Stimulated activated CD4-positive, alpha-beta T cell treated with anti-CD3 and anti-CD28 coated beads, Interleukin-1b, Interleukin-23, amount 100 ng/mL, for 24 hours (primary cell): Measurements from ENCODE around the gene VAV1.
"Not testable (repeated sequence)": the region's sequence is repeated elsewhere in the genome, so short reads cannot be mapped to it uniquely, and the experiment has no call there.

Source experiments
- DNase-seq, 4 experiments: peaks; one replicate each; pipeline ENCODE4 v3.0.0-alpha.2; 2020; ENCODE audit warnings: low read depth in 4 of 4, low spot score in 1 of 4

The VAV1 gene

DNA sequence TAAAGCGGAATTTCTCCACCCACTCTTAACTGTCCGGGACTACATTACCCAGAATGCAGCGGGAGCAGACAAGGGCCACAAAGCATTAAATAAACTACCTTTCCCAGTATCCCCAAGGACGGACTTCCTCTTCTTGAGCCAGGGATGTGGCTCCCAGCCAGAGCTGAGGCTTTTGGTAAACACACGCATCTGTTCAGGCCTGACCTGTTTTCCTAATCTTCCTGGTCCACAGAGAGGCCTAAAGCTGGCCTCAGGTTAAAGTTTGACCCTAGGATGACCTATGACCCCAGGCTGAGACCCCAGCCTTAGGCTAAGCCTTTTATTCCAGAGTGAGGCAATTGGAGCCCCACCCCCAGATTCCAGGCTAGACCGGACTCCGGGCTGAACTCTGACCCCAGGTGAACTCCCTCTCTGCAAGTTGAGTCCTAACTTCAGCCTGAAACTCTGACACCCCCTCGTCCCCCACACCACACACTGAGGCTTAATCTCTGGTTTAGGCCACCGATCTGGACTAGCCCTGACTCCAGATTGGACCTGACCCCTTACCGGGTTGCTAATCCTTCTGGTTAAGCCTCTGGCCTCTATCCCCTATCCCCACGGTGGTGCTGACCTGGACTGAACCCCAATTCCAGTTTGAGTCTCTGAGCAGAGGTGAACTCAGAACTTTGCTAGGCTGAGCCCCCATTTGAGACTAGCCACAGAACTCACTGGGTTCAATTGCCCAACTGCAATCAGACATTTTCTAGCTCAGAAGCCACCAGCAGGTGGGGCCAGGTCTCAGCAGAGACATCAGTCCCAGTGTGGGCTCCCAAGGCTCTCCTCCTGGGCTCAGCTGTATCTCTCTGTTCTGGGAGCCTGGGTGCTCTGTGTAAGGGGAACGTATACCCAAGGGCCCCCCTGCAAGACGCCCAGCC, 34.4 kb upstream of the VAV1 start:
- peak; percentile 43 to 73 (median 55) for DNase-seq

DNA sequence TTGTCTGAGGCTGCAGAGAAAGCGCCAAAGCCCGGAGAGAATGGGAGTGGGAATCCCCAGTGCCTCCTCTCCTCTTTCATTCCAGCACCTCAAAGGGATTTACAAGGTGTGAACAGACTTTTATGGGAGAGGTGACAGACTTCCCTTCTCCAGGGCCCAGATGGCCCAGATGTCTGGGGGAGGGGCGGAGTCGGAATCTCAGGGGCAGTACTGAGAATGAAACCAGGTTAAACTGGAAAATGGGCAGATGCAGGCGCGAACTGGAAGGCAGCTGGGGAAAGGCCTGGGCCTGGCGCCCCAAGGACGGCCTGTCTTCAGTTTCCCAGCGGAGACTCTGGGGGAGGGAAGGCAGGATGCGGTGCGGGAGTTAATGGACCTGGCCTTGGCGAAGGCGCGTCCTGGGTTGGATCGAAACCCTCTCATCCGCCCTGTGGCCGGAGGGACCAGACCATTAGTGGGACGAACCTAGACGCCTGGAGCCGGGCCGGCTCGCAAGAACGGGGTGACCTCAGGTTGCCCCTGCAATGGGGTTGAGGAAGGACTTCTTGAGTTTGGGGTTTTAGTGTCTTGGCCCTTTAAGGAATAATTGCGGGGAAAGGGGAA, 33.6 kb upstream of the VAV1 start:
- peak in 1 of 4 experiments; percentile 21 for DNase-seq

GRCh38 chr19:6739390-6739882, 33.1 kb upstream of the VAV1 start, which contains the start of gene TRIP10:
Gene TRIP10 (plus strand): TSS chr19:6739680. CDS start chr19:6739762, 82 bp downstream.
- peak; percentile 50 to 72 (median 70) for DNase-seq

DNA sequence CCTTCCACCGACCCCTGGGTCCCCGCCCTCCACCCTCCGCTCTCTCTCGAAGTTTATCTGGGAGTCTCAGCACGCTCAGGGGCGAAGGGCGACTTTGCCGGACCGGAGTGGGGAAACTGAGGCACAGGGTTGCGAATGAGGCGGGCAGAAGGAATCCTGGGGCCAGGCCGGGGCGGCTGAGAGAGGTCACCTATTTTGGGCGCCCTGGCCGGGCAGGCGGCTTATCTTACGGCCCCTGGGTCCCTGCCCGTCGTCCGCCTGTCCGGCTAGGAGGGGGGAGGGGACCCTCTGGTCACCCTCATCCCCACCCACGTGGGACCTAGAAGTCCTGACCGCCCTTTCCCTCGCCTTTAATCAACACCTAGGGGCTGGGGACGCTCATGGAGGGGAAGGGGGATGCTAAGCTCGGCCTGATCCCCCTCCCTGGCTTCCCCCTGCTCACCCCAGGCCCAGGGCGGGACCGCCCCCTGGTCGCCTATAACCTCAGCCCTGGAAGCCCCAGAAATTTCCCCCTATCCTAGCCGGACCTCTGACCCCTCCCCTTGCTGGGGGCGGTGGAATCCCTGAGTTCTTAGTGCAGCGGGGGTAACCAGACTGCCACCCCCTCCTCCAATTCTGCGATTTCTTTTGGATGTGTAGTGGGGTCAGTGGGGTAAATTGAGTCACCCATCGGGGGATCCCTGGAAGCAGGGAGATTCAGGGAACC, 32.5 kb upstream of the VAV1 start:
- peak in 1 of 4 experiments; percentile 11 for DNase-seq

DNA sequence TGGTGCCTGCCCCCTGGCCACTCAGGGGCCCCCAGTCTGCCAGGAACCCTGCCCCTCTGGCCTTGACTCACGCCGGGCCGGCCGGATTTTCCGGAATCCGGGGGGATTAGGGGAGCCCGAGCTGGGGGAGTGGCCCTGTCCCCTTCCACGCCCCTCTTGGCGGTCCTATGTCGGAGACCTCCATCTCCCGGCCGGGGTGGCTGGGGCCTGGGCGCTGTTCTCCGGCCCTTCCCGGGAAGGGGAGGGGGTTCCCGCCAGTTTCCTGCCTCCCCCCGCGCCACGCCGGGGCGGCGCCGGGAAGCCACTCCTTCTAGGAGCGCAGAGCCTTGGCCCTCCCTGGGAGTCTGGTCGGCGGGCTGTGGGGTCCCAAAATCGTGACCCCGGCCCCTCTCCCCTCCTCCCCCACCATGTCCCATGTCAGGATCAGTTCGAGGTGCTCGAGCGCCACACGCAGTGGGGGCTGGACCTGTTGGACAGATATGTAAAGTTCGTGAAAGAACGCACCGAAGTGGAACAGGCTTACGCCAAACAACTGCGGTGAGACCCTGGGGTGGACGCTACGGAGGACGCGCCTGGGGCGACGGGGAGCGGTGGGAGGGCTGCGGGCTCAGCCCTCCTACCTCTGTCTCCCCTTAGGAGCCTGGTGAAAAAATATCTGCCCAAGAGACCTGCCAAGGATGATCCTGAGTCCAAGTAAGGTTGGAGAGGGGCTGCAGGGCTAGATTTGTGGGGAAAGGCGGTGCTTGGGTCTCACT, 31.7 kb upstream of the VAV1 start:
- no peak for DNase-seq

DNA sequence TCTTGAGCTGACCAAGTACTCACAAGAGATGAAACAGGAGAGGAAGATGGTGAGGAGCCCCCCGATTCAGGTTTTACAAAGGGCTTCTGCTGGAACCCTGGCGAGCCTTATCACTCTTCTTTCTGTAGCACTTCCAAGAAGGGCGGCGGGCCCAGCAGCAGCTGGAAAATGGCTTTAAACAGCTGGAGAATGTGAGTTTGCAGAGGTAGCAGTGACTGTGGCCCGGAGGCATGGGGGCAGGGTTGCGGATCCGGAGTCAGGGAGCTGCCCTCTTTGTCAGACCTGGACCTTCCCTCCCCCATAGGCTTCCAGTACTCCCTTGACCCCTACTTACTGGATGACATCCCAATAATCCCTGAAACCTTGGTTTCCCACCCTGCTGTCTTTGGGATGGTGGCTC, 29.4 kb upstream of the VAV1 start:
- DNase-seq: no peak

- DNase-seq: no peak
Observed at GRCh38 chr19:6743714-6744380, 28.7 kb upstream of the VAV1 start.

GRCh38 chr19:6744381-6745301, 27.9 kb upstream of the VAV1 start:
- DNase-seq: no peak

DNA sequence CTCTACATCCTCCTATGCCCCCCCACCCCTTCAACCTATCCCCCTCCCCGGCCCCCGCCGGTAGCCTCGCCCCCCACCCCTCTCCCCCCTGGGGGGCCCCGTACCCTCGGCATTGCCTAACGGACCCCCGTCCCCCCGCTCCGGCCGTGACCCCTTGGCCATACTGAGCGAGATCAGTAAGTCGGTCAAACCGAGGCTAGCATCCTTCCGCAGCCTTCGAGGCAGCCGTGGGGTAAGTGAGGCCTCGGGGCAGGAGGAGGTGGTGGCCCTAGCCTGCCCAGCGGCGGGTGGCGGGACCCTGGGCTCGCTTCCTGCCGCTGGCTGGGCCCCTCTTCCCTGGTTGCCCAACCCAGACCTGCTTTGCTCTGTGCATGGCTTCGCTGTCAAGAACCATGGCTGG, 26.5 kb upstream of the VAV1 start:
- DNase-seq: no peak

DNA sequence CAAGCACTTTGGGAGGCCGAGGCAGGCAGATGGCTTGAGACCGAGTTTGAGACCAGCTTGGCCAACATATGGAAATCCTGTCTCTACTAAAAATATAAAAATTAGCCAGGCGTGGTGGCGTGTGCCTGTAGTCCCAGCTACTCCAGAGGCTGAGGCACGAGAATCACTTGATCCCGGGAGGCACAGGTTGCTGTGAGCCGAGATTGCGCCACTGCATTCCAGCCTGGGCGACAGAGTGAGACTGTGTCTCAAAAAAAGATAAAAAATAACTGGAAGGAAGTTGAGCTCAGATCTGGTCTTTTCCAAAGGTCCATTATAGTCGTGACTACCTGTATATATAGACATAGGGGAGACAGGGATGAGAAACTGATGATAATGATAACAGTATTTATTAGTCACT, 24.0 kb upstream of the VAV1 start:
- not testable (repeated sequence) for DNase-seq

GRCh38 chr19:6750062-6750461, 22.4 kb upstream of the VAV1 start:
- DNase-seq: no peak

DNA sequence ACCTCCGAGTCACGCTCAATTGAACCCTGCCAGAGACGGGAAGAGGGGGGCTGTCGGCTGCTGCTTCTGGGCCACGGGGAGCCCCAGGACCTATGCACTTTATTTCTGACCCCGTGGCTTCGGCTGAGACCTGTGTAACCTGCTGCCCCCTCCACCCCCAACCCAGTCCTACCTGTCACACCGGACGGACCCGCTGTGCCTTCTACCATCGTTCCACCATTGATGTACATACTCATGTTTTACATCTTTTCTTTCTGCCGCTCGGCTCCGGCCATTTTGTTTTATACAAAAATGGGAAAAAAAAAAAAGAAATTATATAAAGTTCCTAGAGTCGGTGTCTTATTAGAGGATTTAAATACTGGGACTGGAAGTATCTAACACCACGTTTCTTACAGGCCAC, 21.3 kb upstream of the VAV1 start:
- DNase-seq: no peak

DNA sequence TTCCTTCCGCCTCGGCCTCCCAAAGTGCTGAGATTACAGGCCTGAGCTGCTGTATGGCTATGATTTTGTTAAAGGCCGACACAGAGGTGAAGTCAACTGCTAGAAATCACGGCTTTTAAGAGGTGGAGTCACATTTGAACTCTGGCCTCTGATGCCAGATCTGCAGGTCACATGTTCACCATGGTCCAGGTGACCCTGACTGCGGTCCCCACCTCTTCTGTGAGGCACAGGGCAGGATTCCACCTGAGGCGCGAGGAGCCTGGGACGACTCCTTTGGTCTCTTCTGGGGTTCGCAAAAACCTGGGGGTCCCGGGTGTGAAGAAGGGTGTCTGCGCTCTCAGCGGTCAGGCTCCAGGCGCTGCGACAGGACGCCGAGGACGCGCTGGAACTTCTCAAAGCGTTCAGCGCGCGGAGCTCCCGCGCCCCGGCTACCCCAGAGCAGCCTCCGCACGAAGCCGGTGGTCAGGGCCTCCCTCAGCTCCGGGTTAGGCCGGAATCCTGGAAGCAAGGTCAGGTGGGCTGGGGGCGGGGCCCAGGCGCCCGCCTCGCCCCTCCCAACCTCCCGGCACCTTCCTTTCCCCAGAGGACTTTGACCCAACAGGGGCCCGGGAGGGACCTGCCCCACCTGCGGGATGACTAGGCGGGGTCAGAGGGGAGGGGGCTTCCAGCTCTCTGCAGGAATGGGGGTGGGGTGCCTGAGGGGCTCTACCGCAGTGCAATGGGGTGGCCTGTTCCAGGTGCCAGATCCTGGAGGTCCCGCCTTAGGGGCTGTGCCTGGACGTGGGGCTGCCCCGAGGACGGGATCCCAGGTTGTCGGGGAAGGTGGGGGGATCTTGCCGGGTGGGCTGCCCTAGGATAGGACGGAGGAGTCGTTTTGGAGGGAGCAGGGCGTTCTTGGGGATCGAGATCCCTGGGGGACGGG, 20.0 kb upstream of the VAV1 start:
- DNase-seq: no peak

GRCh38 chr19:6753178-6754031, 19.1 kb upstream of the VAV1 start:
- DNase-seq: peak in 2 of 4 experiments; percentile 81 to 84

GRCh38 chr19:6754136-6754535, 18.4 kb upstream of the VAV1 start:
- no peak for DNase-seq

GRCh38 chr19:6754653-6755463, 17.6 kb upstream of the VAV1 start:
- DNase-seq: no peak
